HG02884 (cell line): ENCODE results near the gene GRIP1.
A peak's percentile ranks its signal among the peaks of the same experiment; 100 is the strongest.

Experiments
- ATAC-seq: cut with Tn5 transposase; IDR thresholded peaks from one replicate; pipeline ENCODE4 v1.9.1; 2021; ENCODE audit warnings: mild to moderate bottlenecking, moderate library complexity; ENCODE audit not compliant: unreplicated experiment

GRIP1 gene

DNA sequence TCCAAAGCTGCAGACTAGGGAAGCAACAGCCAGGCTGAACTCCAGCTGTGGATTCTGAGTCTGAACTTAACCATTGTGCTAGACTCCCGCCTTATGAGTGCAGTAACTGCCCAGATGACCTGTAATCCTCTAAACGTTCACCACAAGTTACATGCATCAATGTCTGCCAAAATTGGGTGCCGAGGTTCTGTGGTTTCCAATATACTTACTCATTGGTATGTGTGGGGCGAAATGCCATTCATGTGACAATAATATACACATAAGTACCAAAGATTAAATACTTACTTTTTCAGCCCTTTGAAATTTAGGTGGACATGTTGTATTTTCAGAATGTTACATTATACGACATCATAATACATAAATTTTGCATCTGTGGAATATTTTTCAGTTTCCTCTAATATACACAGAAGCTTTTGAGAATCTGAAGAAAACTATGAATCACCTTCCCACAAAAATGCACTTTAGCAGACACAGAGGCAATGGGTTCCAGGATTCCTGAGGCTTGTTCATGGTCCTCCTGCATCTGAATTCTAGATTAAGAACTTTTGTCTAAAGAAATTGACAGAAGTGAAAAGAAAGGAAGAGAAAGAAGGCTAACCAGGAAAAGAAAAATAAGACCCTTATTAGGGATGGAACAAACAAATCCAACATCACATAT, 31.7 kb downstream of the GRIP1 start:
- no peak for ATAC-seq

DNA sequence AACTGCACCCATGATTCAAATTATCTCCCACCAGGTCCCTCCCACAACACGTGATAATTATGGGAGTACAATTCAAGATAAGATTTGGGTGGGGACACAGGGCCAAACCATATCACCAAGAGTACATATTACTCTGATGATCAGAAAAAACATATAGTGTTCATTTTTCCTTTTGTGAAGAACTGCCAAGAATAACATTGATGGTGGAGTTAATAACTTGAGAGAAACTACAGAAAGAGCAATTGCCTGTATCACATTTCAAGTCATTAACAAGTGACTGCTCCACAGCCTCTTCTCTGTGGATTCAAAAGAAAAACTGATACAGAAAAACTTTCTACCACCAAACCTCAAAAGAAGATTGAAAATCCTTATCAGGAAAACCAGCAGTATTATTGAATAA, 34.7 kb downstream of the GRIP1 start:
- ATAC-seq, result no peak

DNA sequence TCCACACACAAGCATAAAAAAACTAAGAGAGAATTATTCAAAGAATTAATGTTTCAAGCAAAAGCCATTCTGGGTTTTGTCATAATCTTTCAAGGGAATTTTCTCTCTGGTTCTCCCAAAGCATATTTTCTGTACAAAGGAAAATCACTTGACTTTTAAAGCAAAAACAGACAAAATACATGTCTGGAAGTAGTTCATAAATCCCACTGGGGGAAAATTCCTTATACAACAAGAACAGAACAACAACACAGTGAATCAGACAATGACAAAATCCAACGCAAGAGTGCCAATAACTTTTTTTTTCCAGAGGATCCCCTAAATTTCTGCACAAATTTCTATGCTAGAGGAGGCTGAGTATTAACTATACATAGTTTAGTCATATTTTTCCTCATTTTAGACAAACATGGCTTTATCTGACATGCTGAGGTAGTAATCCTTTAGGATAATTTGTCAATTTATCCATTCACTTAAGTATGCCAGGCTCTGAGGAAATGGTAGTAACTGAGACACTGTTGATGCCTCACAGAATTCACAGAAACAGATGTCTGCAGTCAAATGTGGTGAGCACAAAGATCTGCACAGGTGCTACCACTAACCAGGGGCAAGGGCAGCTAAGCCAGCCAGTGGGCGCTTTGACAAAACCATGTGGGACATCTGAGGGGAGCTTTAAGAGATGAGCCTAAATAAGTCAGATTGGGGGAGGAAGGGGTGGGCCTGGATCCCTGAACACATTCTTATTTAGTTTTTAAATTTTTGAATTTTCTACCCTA, 38.0 kb downstream of the GRIP1 start:
- ATAC-seq, result no peak

DNA sequence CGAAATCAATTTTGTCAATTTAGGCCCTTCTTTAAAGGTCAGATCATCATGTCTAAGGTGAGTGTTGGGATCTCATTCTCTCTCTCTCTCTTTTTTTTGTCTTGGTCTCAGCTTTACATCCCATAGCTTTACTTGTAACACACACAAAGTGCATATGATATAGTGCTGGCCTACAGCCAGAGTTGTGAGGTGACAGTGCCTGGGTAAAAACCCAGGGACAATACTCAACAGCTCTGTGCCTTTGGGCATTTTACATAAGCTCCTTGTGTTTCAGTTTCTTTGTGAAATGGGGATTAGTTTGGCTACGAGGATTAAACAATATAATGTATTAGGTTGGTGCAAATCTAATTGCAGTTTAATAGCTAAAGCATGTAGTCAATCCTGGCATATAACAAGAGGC, 40.2 kb downstream of the GRIP1 start:
- ATAC-seq, result no peak

DNA sequence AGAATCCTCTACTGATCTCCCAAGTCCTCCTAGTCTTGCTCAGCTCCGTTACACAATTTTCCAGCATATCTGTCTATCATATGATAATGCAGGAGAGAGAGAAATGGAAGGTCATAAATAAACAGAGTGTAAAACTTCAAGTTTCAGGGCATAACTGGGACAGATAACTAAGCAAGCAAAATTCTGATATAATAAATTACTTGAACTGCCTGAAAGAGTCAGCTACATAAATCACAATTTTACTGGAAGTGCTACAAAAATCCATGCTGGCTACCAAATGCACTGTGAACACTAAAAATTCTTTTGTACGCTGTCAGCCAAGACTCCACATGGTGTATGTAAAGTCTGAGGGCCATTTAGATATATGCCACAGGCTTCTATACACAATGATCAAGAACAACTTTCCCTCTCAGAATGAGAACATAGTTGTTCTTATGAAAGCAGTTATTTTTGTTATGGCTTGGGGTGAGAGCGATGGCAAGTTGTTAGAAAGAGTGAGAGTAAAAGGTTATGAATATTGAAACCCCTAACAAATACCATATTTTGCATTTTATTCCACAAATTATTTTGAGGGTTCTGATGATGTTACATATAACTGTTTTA, 41.1 kb downstream of the GRIP1 start:
- ATAC-seq, result peak; percentile 74

DNA sequence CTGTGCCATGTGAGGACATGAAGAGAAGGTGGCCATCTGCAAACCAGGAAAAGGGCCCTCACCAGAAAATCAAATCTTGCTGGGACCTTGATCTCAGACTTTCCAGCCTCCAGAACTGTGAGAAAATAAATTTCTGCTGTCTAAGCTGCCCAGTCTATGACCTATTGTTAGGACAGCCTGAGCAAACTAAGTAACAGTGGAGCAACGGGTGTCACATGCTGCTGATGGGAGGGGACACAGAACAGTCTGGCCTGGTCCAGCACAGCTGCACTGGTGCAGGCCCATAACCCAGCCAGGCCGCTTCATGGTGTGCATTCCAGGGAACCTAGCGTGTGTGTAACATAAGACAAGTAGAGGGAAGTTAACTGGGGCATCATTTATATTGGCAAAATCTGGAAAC, 42.1 kb downstream of the GRIP1 start:
- ATAC-seq, result no peak

DNA sequence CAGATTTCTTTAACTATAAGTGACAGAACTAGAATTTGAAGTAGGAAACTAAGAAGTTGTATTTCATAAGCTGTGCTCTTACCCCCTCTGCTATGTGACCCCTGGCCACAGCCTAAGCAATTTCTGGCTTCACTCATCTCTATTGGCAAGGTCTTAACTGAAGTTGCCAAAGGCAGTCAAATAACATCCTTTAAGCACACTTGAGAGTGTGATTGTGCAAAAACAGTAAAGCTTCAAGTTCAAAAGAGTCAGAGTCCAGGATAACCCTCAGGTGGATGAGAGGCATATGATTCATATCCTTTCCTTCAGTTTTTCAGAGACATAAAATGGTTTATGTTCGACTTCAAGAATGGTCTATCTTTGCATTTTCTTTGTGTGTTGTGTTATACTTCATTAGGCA, 45.2 kb downstream of the GRIP1 start:
- ATAC-seq, result no peak

DNA sequence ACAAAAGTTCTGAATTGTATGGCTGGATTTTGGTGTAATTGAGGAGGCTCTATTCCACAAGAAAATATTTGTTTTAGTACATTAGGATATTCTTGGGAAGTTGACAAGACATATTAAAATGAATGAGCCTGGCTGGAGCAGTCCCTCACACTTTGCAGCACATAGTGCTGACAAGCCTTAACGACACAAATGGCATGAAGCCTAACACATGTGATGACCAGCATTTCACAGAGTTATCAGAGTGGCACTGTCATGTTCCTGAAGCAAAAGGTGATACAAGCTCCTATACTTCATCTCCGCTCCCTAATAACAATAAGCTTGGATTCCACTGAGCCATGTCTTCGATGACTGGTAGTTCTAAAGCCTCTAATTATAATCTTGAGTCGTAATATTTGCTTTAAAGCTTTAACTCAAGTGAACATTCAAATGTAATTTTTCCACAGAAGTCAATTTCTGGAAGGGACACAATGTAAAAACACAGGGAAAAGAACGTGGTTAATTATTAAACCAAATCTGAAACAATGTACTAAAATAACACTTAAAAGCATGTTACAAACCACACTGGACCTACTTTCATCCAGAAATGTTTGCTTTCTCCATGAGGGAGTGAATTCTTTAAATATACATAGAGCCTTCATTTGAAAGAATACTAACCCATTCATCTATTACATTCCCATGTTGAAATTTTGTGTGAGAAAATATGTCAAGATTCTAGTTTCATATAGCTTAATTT, 49.6 kb downstream of the GRIP1 start:
- no peak for ATAC-seq

DNA sequence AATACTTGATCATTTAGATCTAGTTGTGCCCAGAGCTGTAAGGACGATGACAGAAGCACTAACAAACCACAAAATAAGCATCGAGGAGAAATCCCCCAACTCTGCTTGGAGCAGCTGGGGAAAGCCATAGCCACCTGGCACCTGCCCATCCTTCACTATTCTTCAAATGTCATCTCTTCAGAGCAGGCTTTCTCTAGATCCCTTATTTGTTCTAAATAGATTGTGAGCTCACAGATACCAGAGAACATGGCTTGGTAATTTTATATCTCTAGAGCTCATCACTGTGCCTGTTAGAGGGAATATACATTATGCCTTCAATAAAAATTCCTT, 50.9 kb downstream of the GRIP1 start:
- ATAC-seq, result no peak

DNA sequence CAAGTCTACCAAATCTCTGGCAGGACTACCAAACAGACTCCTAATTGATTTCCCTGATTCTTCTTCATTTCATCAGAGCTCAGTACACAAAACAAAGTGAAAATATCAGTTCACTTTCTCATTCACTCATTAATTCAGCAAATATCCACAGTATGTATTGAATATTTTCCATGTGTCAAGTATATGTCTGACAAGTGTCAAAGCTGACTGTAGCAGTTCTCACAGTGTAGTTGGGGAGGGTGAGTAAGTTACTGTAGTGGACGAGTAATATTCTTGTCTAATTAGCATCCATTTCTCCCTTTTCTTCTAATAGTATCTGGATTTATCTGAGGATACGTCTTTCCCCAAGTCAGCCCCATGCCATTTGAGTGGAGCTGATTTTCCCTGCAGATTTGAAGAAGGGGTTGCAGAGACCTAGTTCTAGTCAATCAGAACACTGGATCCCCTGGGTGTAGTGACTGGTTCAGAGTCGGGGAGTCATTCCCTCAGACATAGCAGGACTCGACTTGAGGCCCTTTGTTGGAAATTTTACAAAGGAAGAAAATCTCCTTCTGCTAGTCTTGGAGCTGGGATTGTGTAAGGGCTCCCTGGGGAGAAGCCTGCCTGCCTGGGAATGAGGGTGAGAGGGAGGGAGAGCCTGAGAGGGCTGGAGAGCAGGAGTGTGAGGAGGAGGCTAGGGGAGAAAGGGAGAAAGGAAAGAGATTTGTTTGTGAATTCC, 51.4 kb downstream of the GRIP1 start:
- no peak for ATAC-seq

DNA sequence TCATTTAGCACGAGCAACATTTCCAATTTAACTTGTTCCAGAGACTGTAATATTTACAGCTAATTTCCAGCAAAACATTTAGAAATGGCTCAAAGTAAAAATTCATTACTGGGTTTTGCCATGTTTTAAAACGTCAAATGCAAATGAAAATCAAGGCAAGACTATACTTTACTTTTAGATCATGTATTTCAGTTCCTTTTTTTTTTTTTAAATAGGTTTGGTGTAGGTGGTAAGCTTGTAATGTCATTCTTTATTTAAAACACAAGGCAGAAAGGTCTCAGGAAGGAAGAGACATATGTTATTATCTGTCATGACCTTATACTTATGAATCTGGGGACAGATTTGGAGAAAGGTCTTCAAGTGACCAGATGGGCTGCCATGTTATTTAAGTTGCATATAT, 54.1 kb downstream of the GRIP1 start:
- ATAC-seq, result peak; percentile 65

DNA sequence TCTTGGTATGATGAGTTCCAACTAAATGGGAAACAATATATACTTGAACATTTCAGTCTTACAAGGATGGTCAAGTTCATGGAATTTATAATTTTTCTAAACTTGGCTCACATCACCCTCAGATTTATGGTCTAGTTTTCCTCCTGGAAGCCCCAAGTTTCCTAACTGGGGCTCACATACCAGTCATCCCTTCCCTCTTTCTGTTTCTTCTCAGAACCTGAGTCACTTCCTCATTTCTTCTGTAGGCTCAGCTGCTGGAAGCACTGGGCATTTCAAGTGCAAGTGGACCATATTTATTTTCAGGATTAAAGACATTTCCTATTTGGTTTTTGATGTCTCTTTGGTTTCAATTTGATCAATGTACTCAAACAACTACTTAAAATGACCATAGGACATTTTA, 55.4 kb downstream of the GRIP1 start:
- no peak for ATAC-seq

DNA sequence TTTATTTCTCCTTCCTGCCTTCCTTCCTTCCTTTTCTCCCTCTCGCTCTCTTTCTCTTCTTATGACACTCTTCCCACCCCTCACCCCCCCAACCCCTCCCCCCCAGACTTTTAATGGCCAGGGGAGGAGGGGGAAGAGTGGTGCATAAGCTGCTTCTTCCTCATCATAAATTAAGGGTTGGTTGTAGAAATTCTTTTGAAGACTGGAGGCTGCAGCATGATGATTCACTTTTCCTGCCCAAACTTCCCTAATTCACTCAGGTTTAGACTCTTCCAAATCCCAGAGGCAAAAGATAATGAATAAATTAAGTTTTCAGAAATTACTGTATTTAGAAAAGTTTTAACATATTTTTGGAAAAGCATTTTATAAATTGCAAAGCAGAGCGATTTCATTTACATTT, 58.2 kb downstream of the GRIP1 start:
- no peak for ATAC-seq

DNA sequence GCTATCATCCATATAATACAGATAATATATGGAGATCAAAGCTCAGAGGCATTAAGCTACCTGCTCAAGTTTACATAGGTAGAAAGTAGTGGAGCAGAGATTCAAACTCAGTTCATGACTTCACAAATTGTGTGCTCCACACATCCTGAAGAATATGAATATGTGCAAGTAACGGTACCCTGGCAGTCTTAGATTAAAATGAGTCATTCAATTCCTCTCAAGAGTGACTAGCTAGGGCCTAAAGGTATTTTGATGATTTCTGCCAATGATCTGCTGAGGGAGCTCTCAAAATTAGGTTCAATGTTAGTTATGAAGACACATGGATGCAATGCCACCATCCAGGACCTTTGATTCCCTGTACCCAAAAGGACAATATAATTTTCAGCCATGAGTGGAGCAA, 58.9 kb downstream of the GRIP1 start:
- no peak for ATAC-seq

DNA sequence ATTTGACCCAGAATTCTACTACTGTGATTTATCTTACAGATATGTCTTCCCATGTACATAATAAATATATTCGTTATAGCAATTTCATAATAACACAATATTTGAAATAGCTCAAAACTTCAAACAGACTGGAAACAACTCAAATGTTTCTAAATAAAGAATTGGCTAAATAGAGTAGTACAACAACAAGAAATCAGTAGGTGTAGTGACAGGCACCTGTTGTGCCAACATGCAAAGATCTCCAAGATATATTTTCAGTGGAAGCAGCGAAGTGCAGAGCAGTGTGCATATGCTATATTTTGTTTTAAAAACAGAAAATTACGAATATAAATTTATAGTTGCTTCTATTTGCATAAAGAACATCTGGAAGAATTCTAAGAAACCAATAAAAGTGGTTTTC, 60.9 kb downstream of the GRIP1 start:
- ATAC-seq, result no peak

DNA sequence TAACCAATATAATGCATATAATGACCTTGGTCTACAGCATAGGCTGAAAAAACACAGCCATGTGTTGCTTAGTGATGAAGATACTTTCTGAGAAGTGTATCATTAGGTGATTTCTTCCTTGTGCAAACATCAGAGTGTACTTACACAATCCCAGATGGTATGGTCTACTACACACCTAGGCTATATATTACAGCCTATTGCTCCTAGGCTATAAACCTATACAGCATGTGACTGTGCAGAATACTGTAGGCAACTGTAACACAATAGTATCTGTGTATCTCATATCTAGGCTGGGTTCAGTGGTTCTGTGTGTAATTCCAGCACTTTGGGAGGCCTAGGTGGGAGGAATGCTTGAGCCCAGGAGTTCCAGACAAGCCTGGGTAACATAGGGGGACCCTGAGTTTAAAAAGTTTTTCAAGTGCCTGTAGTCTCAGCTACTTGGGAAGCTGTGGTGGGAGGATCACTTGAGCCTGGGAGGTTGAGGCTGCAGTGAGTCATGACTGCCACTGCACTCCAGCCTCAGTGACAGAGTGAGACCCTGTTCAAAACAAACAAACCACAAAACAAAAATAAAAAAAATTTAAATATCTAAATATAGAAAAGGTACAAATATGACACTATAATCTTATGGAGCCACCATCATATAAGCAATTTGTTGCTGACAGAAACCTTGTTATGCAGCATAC, 66.6 kb downstream of the GRIP1 start:
- no peak for ATAC-seq

DNA sequence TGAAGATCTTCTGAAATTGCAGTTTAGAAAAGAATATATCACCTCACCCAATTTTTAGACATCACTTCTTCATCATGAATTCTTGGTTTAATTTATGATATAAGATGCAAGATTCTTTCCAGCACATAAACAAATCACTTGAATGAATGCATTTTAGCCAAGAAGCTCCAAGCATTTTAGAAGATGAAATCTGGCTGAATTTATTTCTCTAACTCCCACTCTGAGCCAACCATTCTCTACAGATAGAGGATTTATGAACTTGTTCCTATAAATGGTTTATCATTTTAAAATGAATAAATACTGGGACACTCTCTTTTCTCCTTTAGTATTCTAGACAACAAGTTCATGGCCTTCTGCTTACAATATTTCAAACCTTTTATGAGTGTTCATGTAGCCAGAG, 71.7 kb downstream of the GRIP1 start:
- ATAC-seq, result no peak

DNA sequence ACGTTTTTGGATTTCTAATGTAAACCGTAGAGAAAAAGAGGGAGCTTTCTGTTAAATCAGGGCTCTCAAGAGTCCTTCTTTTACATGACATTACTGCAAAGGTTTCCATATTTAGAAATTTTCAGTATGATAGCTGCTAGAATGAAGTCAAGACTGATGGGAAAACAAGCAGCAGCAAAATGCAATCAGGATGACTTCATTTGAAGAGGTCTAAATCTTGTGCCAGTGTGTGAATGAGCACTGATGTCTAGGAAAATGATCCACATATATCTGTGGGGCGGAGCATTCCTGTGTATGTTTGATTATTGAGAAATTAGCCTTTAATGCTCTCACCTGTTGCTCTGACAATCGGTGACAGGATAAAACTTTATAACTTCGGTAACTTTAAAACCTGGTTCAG, 73.6 kb downstream of the GRIP1 start:
- no peak for ATAC-seq

DNA sequence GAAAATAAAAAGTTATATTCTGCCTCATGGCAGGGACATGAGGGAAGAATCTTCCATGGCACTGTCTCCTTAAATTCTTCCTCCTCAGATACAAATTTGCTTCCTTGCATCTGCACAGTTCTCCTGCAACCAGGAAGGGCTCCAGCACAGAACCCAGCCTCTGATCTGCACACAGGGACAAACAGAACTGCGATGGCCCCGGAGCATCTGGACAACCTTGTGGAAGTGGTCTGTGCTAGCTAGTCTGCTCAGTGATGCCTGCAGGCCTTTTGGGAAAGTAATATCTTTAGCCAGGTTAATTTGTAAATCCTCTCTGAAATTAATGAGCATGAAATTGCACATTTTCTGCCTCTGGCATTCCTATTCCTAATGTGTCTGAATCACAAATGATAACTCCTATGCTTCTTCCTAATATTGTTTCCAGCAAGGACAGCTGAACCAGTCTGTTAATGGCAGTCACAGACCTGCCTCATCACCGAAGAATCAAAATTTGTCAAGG, 74.8 kb downstream of the GRIP1 start:
- ATAC-seq, result no peak

DNA sequence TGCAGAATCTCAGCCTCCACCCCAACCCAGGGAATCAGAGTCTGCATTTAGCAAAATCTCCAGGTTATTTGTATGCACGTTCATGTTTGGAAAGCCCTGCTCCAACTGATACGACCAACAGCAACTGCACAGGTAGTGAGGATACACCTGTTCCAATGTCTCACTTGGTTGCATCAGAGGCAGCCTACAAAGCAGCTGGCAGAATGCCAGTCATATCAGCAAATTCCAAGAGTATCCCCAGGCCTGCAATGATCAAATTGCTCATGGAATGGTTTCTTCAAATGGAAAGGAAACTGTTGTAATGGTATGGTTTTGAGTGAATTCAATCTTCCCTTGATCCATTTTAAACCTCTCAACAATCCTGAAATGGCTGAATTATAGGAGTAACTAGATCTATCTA, 75.4 kb downstream of the GRIP1 start:
- no peak for ATAC-seq
